ENCODE results near the gene MLIP.

GRCh38 chr6:54142889-54143519 lies 31.8 kb downstream of the MLIP start:
- no peak for TF ChIP-seq POLR2AphosphoS5 (IDR thresholded peaks at IDR 0.05)
- no peak for TF ChIP-seq CTCF (IDR thresholded peaks at IDR 0.05 in 8 of 11, conservative IDR thresholded peaks at IDR 0.05 in 3 of 11)
- TF ChIP-seq POLR2A (IDR thresholded peaks at IDR 0.05) = no peak

All from spleen (tissue), 7 donors.